Fibroblast of the aortic adventitia (primary cell): ENCODE measurements around the gene HNRNPH1. TPM values are rescaled to one million over a fixed set of nuclear protein-coding genes. Genes with fewer than 3 reads are reported as not detected.
"Not testable (repeated sequence)": the region's sequence is repeated elsewhere in the genome, so short reads cannot be mapped to it uniquely, and the experiment has no call there.

Source experiments
- DNase-seq: peaks from one replicate; pipeline ENCODE4 v3.0.0-alpha.2; 2010; ENCODE audit warnings: low read depth
- H3K4me3 ChIP-seq: 2 replicates; pipeline ENCODE4 v1.5.1; 2011; ENCODE audit warnings: low read depth, mild to moderate bottlenecking, control low read depth, low read length, moderate library complexity
- CTCF ChIP-seq: IDR thresholded peaks from 2 replicates; pipeline ENCODE4 v1.5.1; 2011; ENCODE audit warnings: mild to moderate bottlenecking, low read length, control low read depth, inconsistent platforms; ENCODE audit not compliant: insufficient read depth
- total RNA-seq: library from RNA; depleted of rRNA; stranded (reverse); fragments of >200 nt; gene quantifications from 2 replicates; pipeline ENCODE4 v1.2.3, GENCODE V29; 2012; ENCODE audit warnings: low replicate concordance

The HNRNPH1 gene
- total RNA-seq, 1 donor: 397 TPM

GRCh38 chr5:179639296-179639695, 15.8 kb upstream of the HNRNPH1 start:
- not testable (repeated sequence) for DNase-seq, H3K4me3 ChIP-seq

- not testable (repeated sequence) for H3K4me3 ChIP-seq, DNase-seq
Observed at GRCh38 chr5:179634370-179635172, 11.1 kb upstream of the HNRNPH1 start.

DNA sequence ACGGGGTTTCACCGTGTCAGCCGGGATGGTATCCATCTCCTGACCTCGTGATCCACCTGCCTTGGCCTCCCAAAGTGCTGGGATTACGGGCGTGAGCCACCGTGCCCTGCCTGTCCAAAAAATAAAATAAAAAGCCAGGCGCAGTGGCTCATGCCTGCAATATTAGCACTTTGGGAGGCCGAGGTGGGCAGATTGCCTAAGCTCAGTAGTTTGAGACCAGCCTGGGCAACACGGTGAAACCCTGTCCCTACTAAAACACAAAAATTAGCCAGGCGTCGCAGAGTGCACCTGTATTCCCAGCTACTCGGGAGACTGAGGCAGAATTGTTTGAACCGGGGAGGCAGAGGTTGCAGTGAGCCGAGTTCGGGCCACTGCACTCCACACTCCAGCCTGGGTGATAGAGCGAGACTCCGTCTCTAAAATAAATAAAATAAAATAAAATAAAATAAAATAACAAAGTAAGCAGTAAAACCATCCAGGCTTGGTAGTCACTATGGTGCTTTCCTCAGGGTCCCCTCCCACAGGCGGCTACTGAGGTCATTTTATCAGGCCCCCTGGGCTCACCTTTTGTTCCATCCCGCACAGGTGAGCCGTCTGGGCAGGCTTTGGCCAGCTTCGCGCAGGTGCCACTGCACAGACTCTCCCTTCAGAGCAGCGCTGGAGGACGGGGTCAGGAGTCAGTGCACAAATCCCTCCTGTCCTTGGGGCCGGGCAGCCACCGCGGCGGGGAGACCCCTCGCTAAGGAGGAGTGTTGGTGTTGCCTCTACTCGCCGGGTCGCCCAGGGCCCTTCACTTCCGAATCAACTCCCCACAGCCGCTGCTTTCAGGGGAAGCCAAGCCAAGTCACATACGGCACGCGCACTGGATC, 10.3 kb upstream of the HNRNPH1 start:
- not testable (repeated sequence) for DNase-seq
- peak overlapping the region; percentile 59 for H3K4me3 ChIP-seq

DNA sequence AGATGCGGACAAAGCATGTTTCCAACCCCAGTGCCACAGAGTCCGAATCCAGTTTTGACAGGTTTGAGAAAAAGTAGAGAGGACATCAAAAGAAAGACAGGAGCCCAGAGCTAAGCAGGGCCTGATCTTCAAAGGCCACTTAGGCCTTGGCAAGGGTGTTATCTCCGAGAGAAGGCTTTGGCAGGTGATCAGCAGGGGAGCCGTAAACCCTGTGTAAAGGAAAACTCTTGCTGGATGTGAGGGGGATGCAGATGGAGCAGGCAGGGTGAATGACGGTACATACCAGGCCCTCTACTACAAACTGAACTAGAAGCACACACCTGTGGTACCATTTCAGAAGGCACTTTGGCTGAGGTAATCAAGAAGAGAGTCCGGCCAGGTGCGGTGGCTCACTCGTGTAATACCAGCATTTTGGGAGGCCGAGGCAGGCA, 1.4 kb upstream of the HNRNPH1 start:
- TF ChIP-seq CTCF: no peak
- no peak for DNase-seq
- H3K4me3 ChIP-seq: peak overlapping the region; percentile 70

- peak; percentile 79 for DNase-seq
- peak overlapping the region; percentile 70 for H3K4me3 ChIP-seq
- peak; percentile 4 for TF ChIP-seq CTCF
Observed at GRCh38 chr5:179623906-179624741, 653 bp upstream of the HNRNPH1 start.

DNA sequence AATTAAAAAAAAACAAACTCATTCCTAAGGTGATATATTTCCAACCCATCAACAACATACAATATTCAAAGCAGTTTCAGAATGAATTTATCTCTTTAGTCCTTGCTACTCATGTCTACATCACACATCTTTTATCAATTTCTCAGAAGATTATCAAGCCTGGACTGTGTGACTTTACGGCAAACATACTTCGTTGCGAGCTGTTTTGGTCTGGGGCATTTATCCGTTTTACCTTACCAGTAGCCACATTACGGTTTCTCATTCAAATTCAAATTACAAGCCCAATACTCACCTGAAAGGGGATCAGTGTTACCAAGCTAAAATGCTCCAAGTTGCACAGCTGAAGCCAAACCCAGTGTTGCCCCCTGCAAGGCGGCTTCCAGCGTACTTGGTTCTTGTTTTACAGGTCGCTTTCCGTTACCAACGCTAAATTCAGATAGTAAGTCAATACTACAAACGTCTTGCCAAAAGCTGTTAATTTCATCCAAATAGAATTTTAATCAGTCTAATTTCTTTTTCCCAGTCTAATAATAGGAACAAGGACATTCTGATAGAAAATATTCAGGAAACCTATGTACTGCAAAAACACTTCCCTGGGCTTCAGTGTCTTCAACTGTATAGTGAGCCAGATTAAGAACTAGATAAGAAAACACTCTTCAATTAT, 1.8 kb downstream of the HNRNPH1 start:
- DNase-seq: peak; percentile 26
- peak overlapping the region; percentile 83 for H3K4me3 ChIP-seq
- no peak for TF ChIP-seq CTCF

- TF ChIP-seq CTCF: no peak
Observed at GRCh38 chr5:179620703-179621350, 2.6 kb downstream of the HNRNPH1 start.

More at GRCh38 chr5:179620703-179621350, 2.6 kb downstream of the HNRNPH1 start:
- H3K4me3 ChIP-seq: peak overlapping the region; percentile 83
- peak; percentile 42 for DNase-seq
